ENCODE measurements around the gene JAKMIP2.

GRCh38 chr5:147631428-147632003, 151.0 kb downstream of the JAKMIP2 start:
- no peak for TF ChIP-seq POLR2AphosphoS5 (IDR thresholded peaks at IDR 0.05; ENCODE audit: low read depth, low read length)
- no peak for TF ChIP-seq POLR2A (IDR thresholded peaks at IDR 0.05; ENCODE audit: low read depth, low read length)
- no peak for TF ChIP-seq SPI1 (IDR thresholded peaks at IDR 0.05; ENCODE audit: low read depth, low read length)

Measured in GM12891 (cell line).